ENCODE data around the gene OR5K1.

Gene OR5K1

DNA sequence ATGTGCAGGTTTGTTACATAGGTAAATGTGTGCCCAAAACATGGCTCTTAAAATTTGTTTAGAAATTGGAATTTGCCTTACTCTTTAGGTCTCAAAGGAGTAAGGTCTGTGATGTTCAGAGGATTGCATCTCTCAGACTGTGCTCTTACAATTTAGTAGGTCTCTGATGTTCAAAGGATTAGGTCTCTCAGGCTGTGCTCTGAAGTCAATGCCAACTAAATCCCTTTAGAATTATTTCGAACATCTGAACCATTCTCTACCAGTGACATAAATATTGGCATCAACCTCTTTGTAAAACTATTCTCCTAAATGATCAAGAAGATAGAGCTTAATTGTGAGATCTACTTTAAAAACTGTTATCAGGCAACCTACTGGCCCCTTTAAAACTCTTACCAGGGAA lies at the start of gene OR5K1:
Gene OR5K1, plus strand, starts transcription at position 301 of the 400 bp plus-strand sequence. CDS start 6,376 bp downstream, outside the sequence.
- no peak for DNase-seq

DNA sequence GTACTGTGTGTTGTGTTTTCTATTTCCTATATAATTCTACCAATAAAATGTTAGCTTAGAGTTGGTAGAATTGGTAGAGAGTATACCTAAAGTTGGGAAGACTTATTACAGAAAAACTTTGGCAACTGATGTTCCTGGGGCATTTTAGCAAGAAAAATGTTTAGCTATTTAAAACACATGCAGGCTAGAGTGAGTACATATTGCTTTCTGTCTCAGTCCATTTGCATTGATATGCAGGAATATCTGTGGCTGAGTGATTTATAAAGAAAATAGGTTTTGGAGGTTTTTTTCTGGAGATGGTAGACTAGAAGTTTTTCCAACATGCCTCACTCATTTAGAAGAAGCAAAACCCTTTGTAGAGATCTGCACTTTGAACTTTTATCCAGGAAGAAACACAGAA lies 30.4 kb upstream of the OR5K1 start:
- no peak for DNase-seq

DNA sequence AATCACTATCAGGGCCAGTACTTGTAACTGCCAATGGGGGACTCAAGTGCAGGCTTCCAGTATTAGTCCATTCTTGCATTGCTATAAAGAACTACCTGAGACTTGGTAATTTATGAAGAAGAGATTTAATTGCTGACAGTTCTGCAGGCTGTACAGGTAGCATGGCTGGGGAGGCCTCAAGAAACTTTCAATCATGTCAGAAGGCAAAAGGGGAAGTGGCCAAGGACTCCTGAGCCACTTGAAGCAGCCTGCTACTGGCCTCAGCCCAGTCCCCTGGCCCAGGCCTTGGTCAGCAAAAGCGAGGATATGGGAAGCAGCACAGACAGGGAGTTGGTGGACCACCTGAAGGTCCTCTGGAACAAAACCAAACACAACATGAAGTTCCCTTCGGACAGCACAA lies 29.2 kb upstream of the OR5K1 start:
- no peak for DNase-seq

DNA sequence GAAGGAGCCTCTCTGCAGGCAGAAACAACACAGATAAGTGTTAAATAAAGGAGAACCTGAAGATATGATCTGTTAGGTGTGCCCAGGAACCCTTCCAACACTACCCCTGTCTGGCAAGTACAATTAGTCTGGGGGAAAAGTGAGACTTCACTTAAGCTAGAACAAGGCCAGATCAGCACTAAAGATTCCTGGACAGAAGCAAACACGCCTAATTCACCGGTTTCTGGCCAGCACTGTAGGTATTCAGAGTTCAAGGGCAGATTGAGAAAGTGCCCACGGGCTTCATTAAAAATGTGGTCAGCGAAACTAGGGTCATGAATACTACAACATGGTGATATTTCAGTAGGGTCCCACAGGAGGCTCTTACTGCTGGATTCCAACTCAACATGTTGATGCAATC lies 28.6 kb upstream of the OR5K1 start:
- no peak for DNase-seq

DNA sequence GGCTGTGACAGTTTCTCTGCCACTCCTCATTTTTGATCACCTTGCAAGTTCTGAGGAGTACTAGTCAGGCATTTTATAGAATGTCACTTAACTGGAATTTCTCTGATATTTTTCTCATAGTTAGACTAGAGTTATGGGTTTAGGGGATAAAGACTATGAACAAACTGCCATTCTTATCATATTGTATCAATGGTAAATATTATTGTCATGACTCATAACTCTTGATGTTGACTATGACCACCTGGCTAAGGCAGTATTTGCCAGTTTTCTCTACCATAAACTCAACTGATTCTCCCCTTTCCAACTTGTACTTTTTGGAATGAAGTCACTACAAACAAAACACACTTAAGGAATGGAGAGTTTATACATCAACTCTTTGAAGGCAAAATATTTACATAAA lies 22.7 kb upstream of the OR5K1 start:
- no peak for DNase-seq

DNA sequence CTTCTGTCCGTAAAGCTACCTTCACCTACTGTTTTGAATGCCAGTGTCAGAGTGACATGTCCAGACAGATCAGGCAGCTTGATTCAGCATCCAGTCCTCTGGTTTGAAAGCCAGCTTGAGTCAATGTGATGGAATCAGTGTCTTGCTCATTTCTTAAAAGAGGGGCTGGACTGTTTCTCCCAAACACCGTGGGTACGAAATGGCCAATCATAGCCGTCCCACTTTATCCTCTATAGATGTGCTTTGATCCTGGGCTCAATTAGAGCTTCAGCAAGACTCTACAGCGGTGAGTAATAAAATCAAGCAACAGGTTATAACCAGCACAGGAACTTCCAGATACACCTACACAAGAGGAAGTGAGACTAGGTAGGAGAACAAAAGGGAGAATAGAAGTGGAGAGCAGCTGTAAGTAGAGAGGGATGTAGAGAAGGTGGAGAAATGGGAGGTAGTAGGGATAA lies 17.0 kb upstream of the OR5K1 start:
- no peak for DNase-seq

DNA sequence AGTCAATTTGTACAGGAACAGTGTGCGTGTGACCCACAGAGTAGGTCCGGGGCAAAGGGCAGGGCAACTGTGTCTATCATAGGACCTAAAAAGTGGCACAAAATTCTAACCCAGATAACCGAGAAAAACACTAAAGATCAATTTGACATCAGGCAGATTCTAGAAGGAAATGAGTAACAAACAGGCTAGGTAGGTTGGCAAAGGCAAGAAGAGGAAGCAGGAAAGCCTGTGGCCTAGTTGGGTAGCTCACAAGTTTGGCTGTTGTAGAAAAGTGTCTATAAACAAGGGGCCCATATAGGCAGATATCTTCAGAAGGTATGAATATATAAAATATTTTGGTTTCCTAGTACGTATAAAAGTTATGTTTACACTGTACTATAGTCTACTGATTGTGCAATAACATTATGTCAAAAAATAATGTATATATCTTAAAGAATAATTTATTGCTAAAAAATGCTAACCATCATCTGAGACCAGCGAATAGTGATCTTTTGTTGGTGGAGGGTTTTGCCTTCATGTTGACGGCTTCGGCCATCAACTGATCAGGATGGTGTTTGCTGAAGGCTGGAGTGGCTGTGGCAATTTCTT lies 13.3 kb upstream of the OR5K1 start:
- DNase-seq = no peak

DNA sequence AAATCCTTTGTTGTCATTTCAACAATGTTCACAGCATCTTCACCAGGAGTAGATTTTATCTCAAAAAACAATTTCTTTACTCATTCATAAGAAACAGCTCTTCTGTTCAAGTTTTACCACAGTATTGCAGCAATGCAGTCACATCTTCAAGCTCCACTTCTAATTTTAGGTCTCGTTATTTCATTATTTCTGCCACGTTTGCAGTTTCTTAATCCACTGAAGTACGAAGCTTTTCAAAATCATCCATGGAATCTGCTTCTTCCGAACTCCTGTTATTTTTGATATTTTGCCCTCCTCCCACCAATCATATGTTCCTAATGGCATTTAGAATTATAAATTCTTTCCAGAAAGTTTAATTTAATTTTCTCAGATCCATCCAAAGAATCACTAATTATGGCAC lies 12.6 kb upstream of the OR5K1 start:
- DNase-seq = no peak

DNA sequence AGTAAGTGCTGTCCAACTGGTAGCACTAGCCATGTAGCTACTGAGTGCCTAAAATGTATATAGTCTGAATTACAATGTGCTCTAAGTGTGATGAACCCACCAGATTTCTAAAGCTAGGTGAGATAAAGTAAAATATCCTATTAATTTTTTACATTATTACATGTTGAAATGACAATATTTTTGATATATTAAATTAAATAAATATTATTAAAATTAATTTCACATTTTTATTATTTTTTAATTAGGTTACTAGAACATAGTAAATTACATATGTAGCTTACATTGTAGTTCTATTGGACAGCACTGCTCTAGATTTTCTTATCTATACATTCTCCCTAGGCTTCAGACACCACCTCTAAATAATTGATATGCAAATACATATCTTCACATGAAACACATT lies 9.2 kb upstream of the OR5K1 start:
- no peak for DNase-seq

DNA sequence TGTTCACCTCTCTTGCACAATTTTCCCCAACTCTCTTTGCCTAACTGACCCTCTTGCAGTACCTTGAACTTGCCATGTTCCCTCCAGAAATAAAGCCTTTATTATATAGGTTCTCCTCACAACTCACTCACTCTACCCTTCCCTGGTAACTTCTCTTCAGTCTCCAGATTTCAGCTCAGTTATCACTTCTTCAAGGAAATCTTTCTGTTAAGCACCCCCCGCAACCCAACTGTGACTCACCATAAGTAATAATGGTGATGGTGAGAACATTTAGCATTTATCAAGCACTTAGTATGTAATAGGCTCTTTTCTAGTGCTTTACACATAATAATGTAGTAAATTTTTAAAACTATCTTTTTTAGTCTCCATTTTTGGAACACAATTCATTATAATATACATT lies 8.1 kb upstream of the OR5K1 start:
- no peak for DNase-seq

DNA sequence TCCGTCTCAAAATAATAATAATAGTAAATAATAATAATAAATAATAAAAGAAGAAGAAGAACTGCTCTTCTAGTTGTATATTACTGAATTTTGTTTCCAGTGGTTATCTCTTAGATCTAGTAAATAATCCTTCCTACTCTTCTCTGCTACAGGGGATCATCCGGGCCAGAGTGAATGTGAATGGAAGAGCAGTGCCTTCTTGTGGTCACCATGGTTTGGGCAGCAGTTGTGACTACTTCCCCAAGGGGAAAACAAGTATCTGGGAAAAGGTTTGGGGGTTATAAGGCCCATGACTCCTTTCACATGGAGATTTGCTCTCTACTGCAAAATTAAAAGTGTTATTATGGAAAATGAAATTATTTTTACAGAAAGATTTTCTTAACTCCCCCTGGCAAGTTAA lies 5.5 kb upstream of the OR5K1 start:
- no peak for DNase-seq

DNA sequence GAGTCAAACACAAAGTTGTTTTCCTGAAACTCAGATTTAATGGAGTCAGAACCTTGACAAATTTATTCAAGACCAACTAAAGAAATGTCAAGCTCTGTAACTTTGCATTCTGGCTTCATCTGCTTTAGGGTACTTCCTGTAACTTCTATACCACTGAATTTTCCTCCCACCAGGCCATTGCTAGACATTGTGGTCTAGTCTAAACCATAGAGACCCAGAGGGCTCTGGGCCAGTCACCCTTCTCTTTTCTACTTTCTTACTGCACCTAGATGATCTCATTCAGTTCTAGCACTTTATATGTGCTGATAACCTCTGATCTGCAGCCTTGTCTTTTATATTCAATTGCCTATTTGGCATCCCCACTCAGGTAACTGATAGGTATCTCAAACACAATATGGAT lies 2.8 kb upstream of the OR5K1 start:
- DNase-seq = no peak

DNA sequence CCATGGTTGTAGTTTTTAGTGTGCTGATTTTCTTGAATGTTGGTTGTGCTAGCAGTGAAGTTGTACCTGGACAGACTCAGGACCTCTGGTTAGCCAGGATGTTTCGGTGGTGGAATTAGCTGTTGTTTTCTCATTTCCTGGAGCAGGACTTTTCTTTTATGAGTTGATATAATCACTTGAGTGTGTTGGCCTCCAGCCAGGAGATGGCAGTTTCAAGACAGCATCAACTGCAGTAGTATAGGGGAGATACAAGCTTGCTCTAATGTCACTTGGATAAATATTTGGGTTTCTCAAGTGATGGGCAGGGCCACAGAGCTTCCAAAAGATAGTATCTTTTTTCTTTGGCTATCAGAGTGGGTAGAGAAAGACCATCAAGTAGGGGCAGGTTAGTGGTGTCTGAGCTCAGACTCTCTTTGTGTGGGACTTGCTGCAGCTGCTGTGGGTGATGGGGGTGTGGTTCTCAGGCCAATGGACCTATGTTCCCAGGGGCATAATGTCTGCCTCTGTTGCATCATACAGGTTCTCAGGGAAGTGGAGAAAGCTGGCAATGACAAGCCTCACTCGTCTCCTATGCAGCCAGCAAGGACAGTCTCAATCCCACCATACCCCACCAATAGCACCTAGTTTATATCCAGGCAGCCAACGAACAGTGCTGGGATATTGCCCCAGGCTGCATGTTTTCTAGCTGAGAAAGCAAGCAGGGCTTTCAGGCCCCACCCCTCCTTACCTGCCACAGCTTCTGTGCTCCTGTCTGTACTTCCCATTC lies 19.9 kb downstream of the OR5K1 start:
- DNase-seq = no peak

DNA sequence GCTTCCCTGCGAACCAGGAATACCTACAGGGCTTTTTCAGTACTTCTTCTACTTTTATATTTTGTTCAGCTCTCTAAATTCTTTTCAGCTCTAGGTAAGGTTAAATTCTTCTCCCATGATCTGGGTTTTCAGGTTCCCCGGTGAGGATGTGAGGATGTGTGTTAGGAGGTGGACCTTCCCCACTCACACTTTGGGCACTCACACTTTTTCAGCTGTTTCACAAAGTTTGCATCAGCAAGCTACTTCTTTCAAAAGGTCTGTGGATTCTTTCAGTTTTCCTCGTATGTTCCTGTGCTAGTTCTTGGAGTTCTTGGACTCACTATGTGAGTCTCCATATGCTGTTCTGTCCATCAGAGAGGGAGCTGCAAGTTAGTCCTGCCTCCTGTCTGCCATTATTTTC lies 20.6 kb downstream of the OR5K1 start:
- DNase-seq = no peak

DNA sequence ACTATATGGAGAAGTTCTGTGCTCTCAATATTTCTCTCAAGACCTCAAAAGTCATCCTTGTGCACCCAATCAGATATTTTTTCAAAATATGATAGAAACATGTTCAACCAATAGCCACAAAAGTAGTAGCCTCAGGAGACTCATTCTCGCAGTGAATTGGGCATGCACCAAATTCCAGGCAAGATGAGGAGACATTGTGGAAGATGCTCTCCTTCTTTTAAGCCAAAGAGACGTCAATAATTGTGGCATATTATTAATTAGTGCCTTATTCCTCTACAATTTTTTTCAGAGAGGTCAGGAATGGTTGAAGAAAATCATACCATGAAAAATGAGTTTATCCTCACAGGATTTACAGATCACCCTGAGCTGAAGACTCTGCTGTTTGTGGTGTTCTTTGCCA lies 34.4 kb downstream of the OR5K1 start, which contains the start of gene OR5K2:
Gene OR5K2, plus strand, starts transcription at position 301 of the 400 bp plus-strand sequence. Its CDS starts 0 bp downstream, at position 301.
- DNase-seq = no peak

DNA sequence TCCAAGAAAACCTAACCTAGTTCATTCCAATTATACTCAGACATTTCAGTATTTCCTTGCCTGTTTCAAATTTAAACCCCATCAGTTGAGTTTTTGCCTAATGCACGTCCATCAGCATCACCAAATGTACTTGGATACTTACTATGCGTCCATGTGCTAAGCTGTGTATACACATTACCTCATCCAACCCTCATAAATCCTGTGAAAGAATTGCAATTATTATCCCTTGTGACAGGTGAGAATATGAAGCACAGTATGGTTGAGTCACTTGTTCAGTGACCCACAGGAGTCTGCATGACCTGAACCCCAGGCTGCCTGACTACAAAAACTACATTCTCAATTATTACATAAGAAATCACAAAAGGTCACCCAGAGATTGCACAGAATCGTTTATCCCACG lies 37.0 kb downstream of the OR5K1 start:
- no peak for DNase-seq

DNA sequence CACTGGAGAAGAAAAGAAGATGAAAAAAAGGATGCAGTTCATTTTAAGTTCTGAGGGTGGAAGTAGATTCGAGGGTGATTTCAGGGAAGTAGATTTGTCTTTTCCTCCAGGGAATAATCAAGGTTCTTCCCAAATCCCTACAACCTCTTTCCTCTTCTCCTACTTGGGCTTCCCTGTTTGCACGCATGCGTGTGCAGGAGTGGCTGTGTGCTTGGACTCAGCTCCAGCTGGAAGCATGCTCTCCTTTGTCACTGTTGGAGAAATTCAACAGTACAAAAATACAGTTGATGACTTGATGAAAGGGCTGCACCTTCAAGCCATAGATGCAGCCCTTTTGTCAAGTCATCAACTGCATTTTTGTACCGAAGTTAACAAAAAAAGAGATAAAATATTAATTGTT lies 38.3 kb downstream of the OR5K1 start:
- DNase-seq = no peak

DNA sequence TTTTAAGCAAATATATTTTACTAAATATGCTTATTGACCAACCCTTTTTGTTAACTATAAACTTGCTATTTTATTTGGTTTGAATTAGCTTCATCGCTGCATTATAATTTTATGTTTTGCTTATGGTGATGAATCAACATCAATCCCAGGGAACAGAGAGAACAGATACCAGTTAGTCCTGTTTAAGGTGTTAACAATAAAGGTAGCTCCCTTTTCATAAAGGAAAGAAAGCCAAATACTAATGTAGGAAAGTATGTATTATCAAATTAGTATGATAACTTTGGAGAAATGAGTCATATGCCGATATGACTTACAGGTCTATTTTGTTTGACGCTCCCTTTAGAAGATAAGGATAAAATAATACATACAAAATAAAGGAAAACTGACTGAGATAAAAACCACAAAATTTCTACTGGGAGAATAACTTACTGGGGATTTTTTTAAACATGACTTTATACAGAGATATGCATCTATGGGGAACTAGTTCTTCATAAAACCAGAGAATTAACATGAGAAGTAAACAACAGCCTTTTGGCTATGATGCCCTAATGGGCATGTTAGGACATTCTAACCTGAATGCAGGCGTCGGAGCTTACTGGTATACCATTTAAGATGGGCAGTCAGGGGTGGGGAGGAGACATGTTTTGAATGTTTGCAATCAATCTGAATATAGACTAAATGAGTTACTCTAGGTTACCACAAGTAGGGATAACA lies 39.0 kb downstream of the OR5K1 start:
- no peak for DNase-seq

DNA sequence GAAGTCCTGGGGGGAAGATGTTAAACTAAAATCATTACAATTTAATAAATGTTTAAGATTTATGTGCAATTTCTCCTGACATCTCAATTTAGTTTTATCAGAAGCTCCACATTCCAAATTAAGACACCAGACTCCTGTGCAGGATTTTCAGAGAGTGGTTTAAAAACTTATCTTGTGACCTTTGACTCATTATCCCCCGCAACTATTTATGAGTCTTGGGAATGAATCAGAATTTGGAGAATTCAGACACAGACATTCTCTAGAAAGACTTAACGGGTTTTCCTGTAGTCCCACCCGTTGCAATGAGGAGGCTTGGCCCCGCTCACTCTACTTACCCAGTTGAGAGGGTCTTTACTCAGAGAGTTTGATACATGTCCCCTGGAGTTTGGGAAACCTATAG lies 41.5 kb downstream of the OR5K1 start:
- DNase-seq = no peak

DNA sequence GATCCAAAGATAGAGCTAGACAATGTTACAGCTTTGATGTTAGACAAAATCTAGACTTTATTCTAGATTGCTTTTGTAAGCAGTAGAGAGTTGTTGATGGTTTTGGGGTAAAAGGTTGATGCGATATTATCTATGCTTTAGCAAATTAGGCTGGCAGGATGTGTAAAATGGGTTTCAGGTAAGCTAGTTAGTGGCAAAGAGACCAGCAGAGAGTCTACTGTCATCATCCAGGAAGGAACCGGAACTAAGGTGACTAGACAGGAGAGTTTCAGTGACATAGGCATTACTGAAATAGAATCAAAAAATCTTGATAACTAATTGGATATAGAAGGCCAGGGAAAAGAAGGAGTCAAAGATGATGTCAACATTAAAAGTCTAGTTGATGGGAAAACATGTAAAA lies 45.6 kb downstream of the OR5K1 start:
- no peak for DNase-seq

DNA sequence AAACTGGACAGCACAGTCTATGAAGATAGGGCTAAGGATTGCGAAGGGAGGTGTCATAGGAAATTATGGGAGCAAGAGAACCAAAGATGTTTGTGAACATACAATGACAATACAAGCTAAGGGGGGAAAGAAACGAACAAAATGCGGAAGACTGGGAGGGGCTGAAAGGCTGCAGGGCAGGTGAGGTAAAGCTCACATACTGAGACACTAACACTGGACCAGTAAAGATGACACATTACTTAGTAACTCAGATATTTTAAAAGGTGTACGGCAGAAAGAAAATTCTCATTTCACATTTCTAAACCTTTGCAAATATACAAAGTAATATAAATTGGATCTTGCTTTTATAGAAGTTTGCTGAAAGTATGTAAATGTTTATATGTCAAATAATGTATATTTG lies 49.6 kb downstream of the OR5K1 start:
- DNase-seq = no peak

DNA sequence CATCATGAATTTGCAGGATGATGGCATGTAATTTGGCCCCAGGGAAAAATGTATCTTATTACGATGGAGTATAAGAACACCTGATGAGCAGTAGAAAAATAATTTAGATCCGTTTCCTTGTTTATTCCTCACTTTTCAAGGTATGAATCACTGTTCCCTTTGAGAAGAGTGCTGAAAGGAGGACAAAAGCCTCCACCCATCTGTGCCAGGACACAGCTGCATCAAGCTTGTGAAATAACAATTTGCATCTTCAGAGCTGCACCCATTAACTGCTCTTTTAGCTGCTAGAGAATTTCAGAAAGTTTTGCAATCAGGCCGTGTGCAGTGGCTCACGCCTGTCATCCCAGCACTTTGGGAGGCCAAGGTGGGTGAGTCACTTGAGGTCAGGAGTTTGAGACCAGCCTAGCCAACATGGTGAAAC lies 50.1 kb downstream of the OR5K1 start:
- DNase-seq = peak; percentile 96 to 98

DNA sequence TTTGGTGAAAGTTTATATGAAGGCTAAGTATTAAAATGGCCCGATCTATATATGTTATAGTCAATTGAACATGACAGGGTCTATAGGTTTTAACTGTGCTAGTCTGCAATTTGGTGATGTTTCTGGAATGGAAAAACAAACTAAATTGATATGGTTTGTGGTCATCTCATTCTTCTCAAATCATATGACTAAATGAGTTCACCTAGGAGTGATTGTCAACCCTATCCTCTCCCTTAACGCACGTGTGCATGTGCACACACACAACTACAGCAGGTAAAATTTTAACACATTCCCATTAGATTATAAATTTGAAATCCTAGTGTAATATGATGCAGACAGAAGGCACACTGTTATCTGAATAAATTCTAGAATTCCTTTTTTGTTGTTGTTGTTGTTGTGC lies 50.7 kb downstream of the OR5K1 start:
- DNase-seq = no peak

DNA sequence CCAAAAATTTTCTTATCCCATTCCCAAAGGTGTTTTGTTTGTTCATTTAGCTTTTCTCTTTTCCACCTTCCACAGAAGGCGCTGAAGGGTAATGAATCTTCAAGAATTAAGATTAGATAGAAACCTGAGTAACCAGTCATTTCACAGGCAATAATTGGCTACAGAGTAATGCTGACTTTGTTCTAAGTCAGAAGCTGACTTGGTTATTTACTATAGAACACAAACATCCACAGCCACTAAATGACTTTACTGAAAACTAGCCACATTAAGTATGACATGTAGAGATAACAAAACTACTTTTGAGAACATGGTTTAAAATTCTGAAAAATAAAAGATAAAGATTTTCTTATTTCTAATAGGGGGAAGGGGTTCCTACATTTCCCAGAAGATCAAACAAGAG lies 51.9 kb downstream of the OR5K1 start:
- no peak for DNase-seq

All from AML-193 (cell line).